H9 (cell line): Measurements from ENCODE around the gene CYP27C1. TPM values are rescaled to one million over a fixed set of nuclear protein-coding genes. Genes with fewer than 3 reads are reported as not detected.

Experiments
- DNase-seq: peaks from one replicate; pipeline ENCODE4 v3.0.0-alpha.2; 2017
- H2AFZ ChIP-seq: one replicate; pipeline ENCODE4 v1.6.1; 2013; ENCODE audit warnings: mild to moderate bottlenecking, low read length, control low read depth, moderate library complexity
- H2AK5ac ChIP-seq: 2 replicates; pipeline ENCODE4 v1.6.1; 2013; ENCODE audit warnings: low read length, control low read depth, mixed read lengths; ENCODE audit not compliant: insufficient read length
- H2BK120ac ChIP-seq: one replicate; pipeline ENCODE4 v1.6.1; 2013; ENCODE audit warnings: low read depth, mild to moderate bottlenecking, low read length, control low read depth, inconsistent platforms; ENCODE audit not compliant: poor library complexity, severe bottlenecking
- H2BK12ac ChIP-seq: 2 replicates; pipeline ENCODE4 v1.6.1; 2013; ENCODE audit warnings: low read length, control low read depth, mixed read lengths, low read depth; ENCODE audit not compliant: insufficient read length
- H2BK15ac ChIP-seq: 2 replicates; pipeline ENCODE4 v1.6.1; 2013; ENCODE audit warnings: low read depth, low read length, control low read depth
- H2BK20ac ChIP-seq: one replicate; pipeline ENCODE4 v1.6.1; 2013; ENCODE audit warnings: low read depth, mild to moderate bottlenecking, low read length, control low read depth, inconsistent platforms; ENCODE audit not compliant: poor library complexity, severe bottlenecking
- H2BK5ac ChIP-seq: 2 replicates; pipeline ENCODE4 v1.6.1; 2013; ENCODE audit warnings: low read length, control low read depth, mixed read lengths; ENCODE audit not compliant: insufficient read length
- H3K14ac ChIP-seq: 2 replicates; pipeline ENCODE4 v1.6.1; 2013; ENCODE audit warnings: low read length, control low read depth; ENCODE audit not compliant: insufficient read depth
- H3K18ac ChIP-seq: 2 replicates; pipeline ENCODE4 v1.6.1; 2013; ENCODE audit warnings: low read depth, mild to moderate bottlenecking, mixed read lengths, low read length, control low read depth; ENCODE audit not compliant: insufficient read length
- H3K23ac ChIP-seq: 2 replicates; pipeline ENCODE4 v1.6.1; 2013; ENCODE audit warnings: low read length, control low read depth, mixed read lengths, low read depth; ENCODE audit not compliant: insufficient read length
- H3K23me2 ChIP-seq: 2 replicates; pipeline ENCODE4 v1.6.1; 2013; ENCODE audit warnings: low read depth, mild to moderate bottlenecking, mixed read lengths, low read length, control low read depth; ENCODE audit not compliant: insufficient read length, poor library complexity, severe bottlenecking
- H3K27ac ChIP-seq: 2 replicates; pipeline ENCODE4 v1.5.1; 2013; ENCODE audit warnings: low read length, control low read depth, mixed read lengths, low read depth; ENCODE audit not compliant: insufficient read length
- H3K27me3 ChIP-seq: 2 replicates; pipeline ENCODE4 v1.6.1; 2013; ENCODE audit warnings: low read length, control low read depth, inconsistent platforms; ENCODE audit not compliant: insufficient read depth
- H3K4ac ChIP-seq: 2 replicates; pipeline ENCODE4 v1.6.1; 2013; ENCODE audit warnings: low read depth, mild to moderate bottlenecking, control low read depth, inconsistent platforms, low read length, moderate library complexity
- H3K4me1 ChIP-seq: 2 replicates; pipeline ENCODE4 v1.6.1; 2013; ENCODE audit warnings: low read length, control low read depth, inconsistent platforms; ENCODE audit not compliant: insufficient read depth
- H3K4me2 ChIP-seq: 2 replicates; pipeline ENCODE4 v1.6.1; 2013; ENCODE audit warnings: low read length, control low read depth, mixed read lengths; ENCODE audit not compliant: insufficient read length, insufficient read depth
- H3K56ac ChIP-seq: 2 replicates; pipeline ENCODE4 v1.6.1; 2013; ENCODE audit warnings: low read depth, mild to moderate bottlenecking, mixed read lengths, low read length, control low read depth; ENCODE audit not compliant: insufficient read length
- H3K79me1 ChIP-seq: 2 replicates; pipeline ENCODE4 v1.6.1; 2013; ENCODE audit warnings: low read depth, mild to moderate bottlenecking, moderate library complexity, low read length, control low read depth, inconsistent platforms; ENCODE audit not compliant: insufficient read depth, poor library complexity, severe bottlenecking
- H3K79me2 ChIP-seq: 2 replicates; pipeline ENCODE4 v1.6.1; 2013; ENCODE audit warnings: low read length, control low read depth, inconsistent platforms; ENCODE audit not compliant: insufficient read depth
- H3K9ac ChIP-seq: 2 replicates; pipeline ENCODE4 v1.6.1; 2013; ENCODE audit warnings: low read length, control low read depth, mixed read lengths; ENCODE audit not compliant: insufficient read length; ENCODE audit errors: extremely low read depth
- H3K9me3 ChIP-seq: one replicate; pipeline ENCODE4 v1.6.1; 2013; ENCODE audit warnings: low read depth, low read length, inconsistent platforms; ENCODE audit not compliant: control insufficient read depth
- H3T11ph ChIP-seq: one replicate; pipeline ENCODE4 v1.6.1; 2013; ENCODE audit warnings: mild to moderate bottlenecking, low read length, control low read depth, inconsistent platforms
- H4K20me1 ChIP-seq: one replicate; pipeline ENCODE4 v1.6.1; 2013; ENCODE audit not compliant: control insufficient read depth, insufficient read length, insufficient read depth
- H4K5ac ChIP-seq: 2 replicates; pipeline ENCODE4 v1.6.1; 2013; ENCODE audit warnings: low read depth, mild to moderate bottlenecking, mixed read lengths, low read length, control low read depth; ENCODE audit not compliant: insufficient read length
- H4K8ac ChIP-seq: replicated peaks from 2 replicates; pipeline ENCODE4 v1.6.1; 2013; ENCODE audit warnings: low read length, control low read depth, mixed read lengths, low read depth; ENCODE audit not compliant: insufficient read length
- H4K91ac ChIP-seq: 2 replicates; pipeline ENCODE4 v1.6.1; 2013; ENCODE audit warnings: low read depth, mild to moderate bottlenecking, moderate library complexity, mixed read lengths, low read length, control low read depth; ENCODE audit not compliant: insufficient read length
- H3K27ac Mint-ChIP-seq, 3 experiments: 2 replicates in 2 of 3; 3 replicates in 1 of 3; pipeline ENCODE4 v1.8.0; 2020 to 2021; ENCODE audit warnings: mixed read lengths in 3 of 3, mild to moderate bottlenecking in 1 of 3, moderate library complexity in 1 of 3
- H3K27me3 Mint-ChIP-seq: 2 replicates; pipeline ENCODE4 v1.8.0; 2021; ENCODE audit warnings: low read depth, mild to moderate bottlenecking, moderate library complexity, mixed read lengths
- H3K36me3 Mint-ChIP-seq, 3 experiments: 2 replicates in 2 of 3; 3 replicates in 1 of 3; pipeline ENCODE4 v1.8.0; 2020 to 2021; ENCODE audit warnings: low read depth in 3 of 3, mixed read lengths in 3 of 3; ENCODE audit not compliant: insufficient read depth in 1 of 3
- H3K4me1 Mint-ChIP-seq, 2 experiments: 2 replicates each; pipeline ENCODE4 v1.8.0; 2020; ENCODE audit warnings: mixed read lengths in 2 of 2
- H3K4me3 Mint-ChIP-seq, 2 experiments: 2 replicates in 1 of 2; 3 replicates in 1 of 2; pipeline ENCODE4 v1.8.0; 2020 to 2021; ENCODE audit warnings: mild to moderate bottlenecking in 2 of 2, mixed read lengths in 2 of 2, moderate library complexity in 1 of 2
- H3K9me3 Mint-ChIP-seq, 2 experiments: 2 replicates in 1 of 2; 3 replicates in 1 of 2; pipeline ENCODE4 v1.8.0; 2020; ENCODE audit warnings: mild to moderate bottlenecking in 2 of 2, mixed read lengths in 2 of 2, moderate library complexity in 1 of 2
- WGBS: extraction: QIAGEN DNeasy Blood & Tissue Kit; methylation state at CpG from one replicate; pipeline ENCODE4 v1.1.7; 2013; ENCODE audit warnings: missing lambda C conversion rate, low lambda C conversion rate, mixed read lengths; ENCODE audit not compliant: insufficient read length; ENCODE audit errors: extremely low coverage; 5-methylcytosine and 5-hydroxymethylcytosine counted together
- total RNA-seq: library from RNA; stranded (reverse); gene quantifications from 2 replicates; pipeline ENCODE4 v1.2.1, GENCODE V29; 2021
- TF ChIP-seq, protein P1 (sequence below): fragments of 200-600 bp; sonication (generic); conservative IDR thresholded peaks from 3 replicates; pipeline ENCODE4 v1.8.0; 2021; ENCODE audit warnings: antibody characterized with exemption, mild to moderate bottlenecking

CYP27C1 gene
- total RNA-seq, 1 experiment from 2014 or later: 2.3 TPM

DNA sequence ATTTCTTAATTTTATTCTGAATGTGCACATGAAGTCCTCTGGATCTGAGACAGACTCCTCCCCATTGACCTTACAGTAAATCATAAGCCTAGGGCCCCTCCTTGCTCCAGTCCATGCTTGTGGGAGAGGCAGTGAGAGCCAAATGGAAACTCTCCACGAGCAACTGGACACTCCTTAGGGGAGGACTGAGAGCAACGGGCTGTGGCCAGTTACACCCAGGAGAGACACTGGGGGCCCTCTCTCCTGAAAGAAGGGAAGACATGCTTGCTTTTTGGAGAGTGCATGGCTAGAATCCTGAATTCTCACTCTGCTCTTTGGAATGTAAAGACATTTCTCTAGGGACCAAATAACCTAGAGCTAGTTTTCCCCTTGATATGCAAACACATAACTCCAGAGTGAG is 64.2 kb downstream of the CYP27C1 start:
- peaks cover 11% of the 10 kb centered on the region in 2 experiments for H3K9me3 Mint-ChIP-seq
- H2BK12ac ChIP-seq: no peak overlapping the region
- WGBS: no CpG with 5 or more reads among the region's 2 CpGs

More for the DNA sequence above, 64.2 kb downstream of the CYP27C1 start:
- no peak overlapping the region for H4K91ac ChIP-seq
- H3K36me3 Mint-ChIP-seq: peaks cover 0 to 4% (median 2%) of the 10 kb centered on the region in 3 experiments; a peak in 4 of 7 replicates
- H3K27ac ChIP-seq: no peak overlapping the region
- no peak overlapping the region for H2BK15ac ChIP-seq
- TF ChIP-seq, protein P1, sequence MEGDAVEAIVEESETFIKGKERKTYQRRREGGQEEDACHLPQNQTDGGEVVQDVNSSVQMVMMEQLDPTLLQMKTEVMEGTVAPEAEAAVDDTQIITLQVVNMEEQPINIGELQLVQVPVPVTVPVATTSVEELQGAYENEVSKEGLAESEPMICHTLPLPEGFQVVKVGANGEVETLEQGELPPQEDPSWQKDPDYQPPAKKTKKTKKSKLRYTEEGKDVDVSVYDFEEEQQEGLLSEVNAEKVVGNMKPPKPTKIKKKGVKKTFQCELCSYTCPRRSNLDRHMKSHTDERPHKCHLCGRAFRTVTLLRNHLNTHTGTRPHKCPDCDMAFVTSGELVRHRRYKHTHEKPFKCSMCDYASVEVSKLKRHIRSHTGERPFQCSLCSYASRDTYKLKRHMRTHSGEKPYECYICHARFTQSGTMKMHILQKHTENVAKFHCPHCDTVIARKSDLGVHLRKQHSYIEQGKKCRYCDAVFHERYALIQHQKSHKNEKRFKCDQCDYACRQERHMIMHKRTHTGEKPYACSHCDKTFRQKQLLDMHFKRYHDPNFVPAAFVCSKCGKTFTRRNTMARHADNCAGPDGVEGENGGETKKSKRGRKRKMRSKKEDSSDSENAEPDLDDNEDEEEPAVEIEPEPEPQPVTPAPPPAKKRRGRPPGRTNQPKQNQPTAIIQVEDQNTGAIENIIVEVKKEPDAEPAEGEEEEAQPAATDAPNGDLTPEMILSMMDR: no peak
- no peak overlapping the region for H2BK120ac ChIP-seq
- H3K79me2 ChIP-seq: no peaks in the 10 kb centered on the region
- no peak overlapping the region for H4K8ac ChIP-seq
- no peaks in the 10 kb centered on the region for H4K20me1 ChIP-seq
- H2BK5ac ChIP-seq: no peak overlapping the region
- no peaks in the 10 kb centered on the region; the same call in 1 of the 2 replicates for H3K27me3 Mint-ChIP-seq
- H2AK5ac ChIP-seq: no peak overlapping the region
- no peak overlapping the region for H3K14ac ChIP-seq
- H2AFZ ChIP-seq: no peak overlapping the region
- no peaks in the 10 kb centered on the region for H3K23me2 ChIP-seq
- peaks cover 16 to 17% of the 10 kb centered on the region in 2 experiments for H3K4me1 Mint-ChIP-seq
- no peak overlapping the region for H3K9ac ChIP-seq
- H3K23ac ChIP-seq: no peak overlapping the region
- H3K18ac ChIP-seq: no peak overlapping the region
- H3K79me1 ChIP-seq: no peaks in the 10 kb centered on the region
- no peak for DNase-seq
- no peak overlapping the region for H3K56ac ChIP-seq
- no peak overlapping the region for H2BK20ac ChIP-seq
- H3K27me3 ChIP-seq: no peaks in the 10 kb centered on the region
- H3K27ac Mint-ChIP-seq: no peak overlapping the region
- H3K4ac ChIP-seq: no peak overlapping the region
- H3K4me1 ChIP-seq: no peaks in the 10 kb centered on the region; the same call in 1 of the 2 replicates
- no peak overlapping the region for H4K5ac ChIP-seq
- H3K4me3 Mint-ChIP-seq: no peak overlapping the region
- H3T11ph ChIP-seq: no peak overlapping the region
- no peaks in the 10 kb centered on the region for H3K9me3 ChIP-seq
- H3K4me2 ChIP-seq: no peak overlapping the region
